ENCODE data around the gene JAKMIP1. TPM values are rescaled to one million over a fixed set of nuclear protein-coding genes. Genes with fewer than 3 reads are reported as not detected.

JAKMIP1 gene
- total and polyA plus RNA-seq, 2 donors (not counting 1 experiment from before 2014, with no cell fraction given) = 0.49 to 1.0 TPM

DNA sequence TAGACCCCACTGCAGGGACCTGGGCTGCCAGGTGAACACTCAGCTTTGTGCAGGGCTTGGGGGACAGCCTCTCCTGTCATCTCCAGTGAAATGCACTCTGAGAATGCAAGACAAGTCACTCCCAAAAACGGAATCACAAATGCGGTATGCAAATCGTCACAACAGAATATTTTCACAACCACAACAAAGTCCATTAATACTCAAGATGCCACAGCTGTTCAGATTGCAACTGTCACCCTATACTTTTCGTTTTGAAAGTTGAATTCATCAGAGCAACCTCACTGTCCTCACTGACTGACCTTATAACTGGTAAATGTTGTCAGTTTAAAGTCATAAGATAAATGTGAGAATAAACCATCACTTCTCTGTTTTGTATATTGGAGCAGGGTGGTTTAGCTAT, 16.6 kb downstream of the JAKMIP1 start:
- H3K4me1 Mint-ChIP-seq = peaks cover 2% of the 10 kb centered on the region
- Histone ChIP-seq H3K27ac (ENCODE audit: low read length in 2 of 2) (no peak overlapping the region), H3K79me2 (ENCODE audit: control insufficient read depth, insufficient read depth, low read length) (no peaks in the 10 kb centered on the region), H3K9me3 (ENCODE audit: control extremely low read depth in 1 of 3, control insufficient read depth in 2 of 3, insufficient read depth in 1 of 3, low read length in 2 of 3) (peaks cover 0 to 34% (median 5%) of the 10 kb centered on the region in 3 donors), H3K36me3 (replicated peaks in 1 of 2; ENCODE audit: control extremely low read depth in 1 of 2, control insufficient read depth in 1 of 2, extremely low read depth in 1 of 2, insufficient read depth in 2 of 2, low read length in 1 of 2) (no peaks in the 10 kb centered on the region), H3K9ac (ENCODE audit: low read length) (no peak overlapping the region), H4K20me1 (ENCODE audit: control insufficient read depth, insufficient read depth, low read length, poor library complexity, severe bottlenecking) (no peaks in the 10 kb centered on the region), H3K4me2 (replicated peaks; ENCODE audit: low read depth, low read length, poor library complexity, severe bottlenecking) (no peak overlapping the region), H3K4me3 (ENCODE audit: control extremely low read depth in 1 of 5, extremely low read depth in 1 of 5, insufficient read depth in 1 of 5, low read depth in 2 of 5, low read length in 4 of 5) (no peak overlapping the region), H3K27me3 (replicated peaks in 1 of 4; ENCODE audit: control extremely low read depth in 1 of 4, control insufficient read depth in 3 of 4, insufficient read depth in 4 of 4, low read length in 3 of 4) (no peaks in the 10 kb centered on the region), H2AFZ (ENCODE audit: insufficient read depth, low read depth, low read length, poor library complexity, severe bottlenecking) (no peak overlapping the region), H3K4me1 (ENCODE audit: control insufficient read depth in 2 of 2, insufficient read depth in 2 of 2, low read length in 2 of 2) (peaks cover 0 to 2% of the 10 kb centered on the region in 2 donors)
- H3K4me3 Mint-ChIP-seq = no peak overlapping the region
- ChIA-PET CTCF (no interaction called here), POLR2A (no interaction called here)
- TF ChIP-seq, protein P1, sequence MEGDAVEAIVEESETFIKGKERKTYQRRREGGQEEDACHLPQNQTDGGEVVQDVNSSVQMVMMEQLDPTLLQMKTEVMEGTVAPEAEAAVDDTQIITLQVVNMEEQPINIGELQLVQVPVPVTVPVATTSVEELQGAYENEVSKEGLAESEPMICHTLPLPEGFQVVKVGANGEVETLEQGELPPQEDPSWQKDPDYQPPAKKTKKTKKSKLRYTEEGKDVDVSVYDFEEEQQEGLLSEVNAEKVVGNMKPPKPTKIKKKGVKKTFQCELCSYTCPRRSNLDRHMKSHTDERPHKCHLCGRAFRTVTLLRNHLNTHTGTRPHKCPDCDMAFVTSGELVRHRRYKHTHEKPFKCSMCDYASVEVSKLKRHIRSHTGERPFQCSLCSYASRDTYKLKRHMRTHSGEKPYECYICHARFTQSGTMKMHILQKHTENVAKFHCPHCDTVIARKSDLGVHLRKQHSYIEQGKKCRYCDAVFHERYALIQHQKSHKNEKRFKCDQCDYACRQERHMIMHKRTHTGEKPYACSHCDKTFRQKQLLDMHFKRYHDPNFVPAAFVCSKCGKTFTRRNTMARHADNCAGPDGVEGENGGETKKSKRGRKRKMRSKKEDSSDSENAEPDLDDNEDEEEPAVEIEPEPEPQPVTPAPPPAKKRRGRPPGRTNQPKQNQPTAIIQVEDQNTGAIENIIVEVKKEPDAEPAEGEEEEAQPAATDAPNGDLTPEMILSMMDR (IDR thresholded peaks at IDR 0.05) = no peak
- TF ChIP-seq EZH2 (IDR thresholded peaks at IDR 0.05; ENCODE audit: borderline replicate concordance, insufficient read depth, low read depth, low read length, poor library complexity, severe bottlenecking) = no peak
- peaks cover 10% of the 10 kb centered on the region for H3K9me3 Mint-ChIP-seq (ENCODE audit: insufficient read depth)
- no peak overlapping the region for H3K27ac Mint-ChIP-seq
- intact Hi-C loops (cut with micrococcal nuclease) = no loop called here
- no CpG with 5 or more reads among the region's 4 CpGs for WGBS (ENCODE audit: insufficient coverage)
- no peak for DNase-seq
- peaks cover 2% of the 10 kb centered on the region for H3K27me3 Mint-ChIP-seq
- ATAC-seq (ENCODE audit: low read depth) = no peak

DNA sequence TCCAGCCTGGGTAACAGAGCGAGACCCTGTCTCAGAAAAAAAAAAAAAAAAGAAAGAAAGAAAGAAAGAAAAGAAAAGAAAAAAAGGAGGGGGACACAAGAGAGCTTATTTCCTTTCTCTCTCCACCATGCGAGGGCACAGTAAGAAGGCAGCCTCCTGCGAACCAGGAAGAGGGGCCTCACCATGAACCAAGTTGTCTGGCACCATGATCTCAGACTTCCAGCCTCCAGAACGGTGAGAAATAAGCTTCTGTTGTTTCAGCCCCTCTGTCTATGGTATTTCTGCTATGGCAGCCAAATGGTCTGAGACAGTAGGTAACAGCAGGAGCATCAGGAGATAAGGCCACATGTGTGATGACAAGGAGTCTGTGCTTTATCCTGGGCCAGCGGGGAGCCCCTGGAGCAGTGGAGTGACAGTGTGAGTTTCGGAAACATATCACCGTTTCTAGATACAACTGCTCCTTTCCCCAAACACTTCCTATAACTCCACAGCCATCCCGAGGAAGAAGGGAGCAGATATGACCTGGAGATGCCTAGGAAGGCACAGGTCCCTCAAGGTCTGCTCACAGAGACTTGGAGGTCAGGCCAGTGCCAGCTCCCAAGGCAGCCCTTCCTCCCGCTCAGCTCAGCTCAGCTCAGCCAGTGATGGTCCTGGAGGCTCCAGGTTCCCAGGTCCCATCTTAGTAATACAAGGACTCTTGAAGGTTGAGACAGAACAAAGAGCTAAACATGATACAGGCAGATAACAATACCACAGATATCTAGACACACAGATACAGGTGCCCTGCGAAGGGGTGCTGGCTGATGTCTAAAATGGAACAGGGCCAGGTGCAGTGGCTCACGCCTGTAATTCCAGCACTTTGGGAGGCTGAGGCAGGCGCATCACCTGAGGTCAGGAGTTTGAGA, 17.7 kb downstream of the JAKMIP1 start:
- Histone ChIP-seq H3K9ac (ENCODE audit: low read length) (no peak overlapping the region), H4K20me1 (ENCODE audit: control insufficient read depth, insufficient read depth, low read length, poor library complexity, severe bottlenecking) (no peaks in the 10 kb centered on the region), H3K4me2 (replicated peaks; ENCODE audit: low read depth, low read length, poor library complexity, severe bottlenecking) (no peak overlapping the region), H3K36me3 (replicated peaks in 1 of 2; ENCODE audit: control extremely low read depth in 1 of 2, control insufficient read depth in 1 of 2, extremely low read depth in 1 of 2, insufficient read depth in 2 of 2, low read length in 1 of 2) (no peaks in the 10 kb centered on the region), H3K79me2 (ENCODE audit: control insufficient read depth, insufficient read depth, low read length) (no peaks in the 10 kb centered on the region), H2AFZ (ENCODE audit: insufficient read depth, low read depth, low read length, poor library complexity, severe bottlenecking) (no peak overlapping the region), H3K27me3 (replicated peaks in 1 of 4; ENCODE audit: control extremely low read depth in 1 of 4, control insufficient read depth in 3 of 4, insufficient read depth in 4 of 4, low read length in 3 of 4) (no peaks in the 10 kb centered on the region), H3K4me3 (ENCODE audit: control extremely low read depth in 1 of 5, extremely low read depth in 1 of 5, insufficient read depth in 1 of 5, low read depth in 2 of 5, low read length in 4 of 5) (no peak overlapping the region), H3K9me3 (ENCODE audit: control extremely low read depth in 1 of 3, control insufficient read depth in 2 of 3, insufficient read depth in 1 of 3, low read length in 2 of 3) (peaks cover 0 to 39% (median 5%) of the 10 kb centered on the region in 3 donors), H3K27ac (ENCODE audit: low read length in 2 of 2) (no peak overlapping the region), H3K4me1 (ENCODE audit: control insufficient read depth in 2 of 2, insufficient read depth in 2 of 2, low read length in 2 of 2) (peaks cover 0 to 2% of the 10 kb centered on the region in 2 donors)
- no peak overlapping the region for H3K27ac Mint-ChIP-seq
- 69% methylated on average over 6 of the region's 12 CpGs for WGBS (ENCODE audit: insufficient coverage)
- ChIA-PET POLR2A (no interaction called here), CTCF (no interaction called here)
- peaks cover 2% of the 10 kb centered on the region for H3K4me1 Mint-ChIP-seq
- DNase-seq (no peak), ATAC-seq (ENCODE audit: low read depth) (no peak)
- H3K27me3 Mint-ChIP-seq = peaks cover 2% of the 10 kb centered on the region
- intact Hi-C loops (cut with micrococcal nuclease) = no loop called here
- TF ChIP-seq, protein P1 (IDR thresholded peaks at IDR 0.05) = no peak
- no peak for TF ChIP-seq EZH2 (IDR thresholded peaks at IDR 0.05; ENCODE audit: borderline replicate concordance, insufficient read depth, low read depth, low read length, poor library complexity, severe bottlenecking)
- H3K4me3 Mint-ChIP-seq = no peak overlapping the region
- peaks cover 13% of the 10 kb centered on the region for H3K9me3 Mint-ChIP-seq (ENCODE audit: insufficient read depth)
